ENCODE results near the gene KDM1A.

GRCh38 chr1:23008901-23009300 is 10.4 kb upstream of the KDM1A start:
- TF ChIP-seq RARB (CRISPR knock-in tag; IDR thresholded peaks at IDR 0.05) (no peak), ISL1 (CRISPR knock-in tag; IDR thresholded peaks at IDR 0.05) (no peak)

Data from SK-N-SH treated with all-trans-retinoic acid at 6 μM for 48 hours (cell line).